T-cell (primary cell): ENCODE results near the gene RCHY1. TPM values are rescaled to one million over a fixed set of nuclear protein-coding genes. Genes with fewer than 3 reads are reported as not detected.

Experiments used
- ATAC-seq, 4 experiments: fragments of 200-7000 bp in 3 of 4; fragments of 150-1000 bp in 1 of 4; cut with Tn5 transposase; replicated peaks in 1 of 4; 1 replicate in 3 of 4; 2 replicates in 1 of 4; pipeline ENCODE4 v1.10.0; 2021; ENCODE audit warnings: moderate library complexity in 3 of 4, mild to moderate bottlenecking in 2 of 4, moderate number of reproducible peaks in 1 of 4
- CTCF ChIA-PET, 2 donors: fragments of 300-600 bp; sonication (Branson Sonifier 250); formaldehyde crosslinking; loops; one replicate each; lab custom pipeline; 2022; ENCODE audit warnings: antibody characterized with exemption in 2 of 2; lab: Charles Lee
- POLR2A ChIA-PET, 2 donors: fragments of 300-600 bp; sonication (Branson Sonifier 250); formaldehyde crosslinking; loops; one replicate each; lab custom pipeline; 2022; ENCODE audit warnings: antibody characterized with exemption in 2 of 2; lab: Charles Lee
- DNase-seq, 35 experiments: peaks; one replicate each; pipeline versions ENCODE4 v3.0.0 to v3.0.0-alpha.2; 2013 to 2023
- H3K27ac ChIP-seq: one replicate; pipeline ENCODE4 v1.5.1; 2013; ENCODE audit warnings: low read length
- H3K27me3 ChIP-seq, 2 experiments: replicated peaks in 1 of 2; 1 replicate in 1 of 2; 2 replicates in 1 of 2; pipeline versions ENCODE4 v1.6.1 to v1.7.0; 2013; ENCODE audit warnings: low read length in 1 of 2, mixed read lengths in 1 of 2; ENCODE audit not compliant: control insufficient read depth in 2 of 2, insufficient read depth in 2 of 2; ENCODE audit errors: extremely low read depth in 1 of 2
- H3K36me3 ChIP-seq, 2 donors: 1 replicate in 1 of 2; 2 replicates in 1 of 2; pipeline versions ENCODE4 v1.6.1 to v1.7.0; 2013; ENCODE audit warnings: low read length in 1 of 2; ENCODE audit not compliant: control insufficient read depth in 2 of 2, insufficient read depth in 1 of 2; ENCODE audit errors: extremely low read depth in 1 of 2
- H3K4me1 ChIP-seq, 2 experiments: 1 replicate in 1 of 2; 2 replicates in 1 of 2; pipeline versions ENCODE4 v1.6.1 to v1.7.0; 2013; ENCODE audit warnings: low read length in 2 of 2, mixed read lengths in 1 of 2; ENCODE audit not compliant: insufficient read depth in 2 of 2, control insufficient read depth in 1 of 2; ENCODE audit errors: extremely low read depth in 1 of 2
- H3K4me3 ChIP-seq, 2 donors: 1 replicate in 1 of 2; 2 replicates in 1 of 2; pipeline versions ENCODE4 v1.5.1 to v1.7.0; 2013; ENCODE audit warnings: mild to moderate bottlenecking in 2 of 2, low read length in 1 of 2, moderate library complexity in 1 of 2; ENCODE audit not compliant: control insufficient read depth in 1 of 2; ENCODE audit errors: extremely low read depth in 1 of 2
- H3K9me3 ChIP-seq: 2 replicates; pipeline ENCODE4 v1.7.0; 2013
- H3K27ac Mint-ChIP-seq, 2 donors: one replicate each; pipeline ENCODE4 v1.8.0; 2020 to 2021; ENCODE audit warnings: mild to moderate bottlenecking in 2 of 2, mixed read lengths in 2 of 2
- H3K27me3 Mint-ChIP-seq, 2 donors: one replicate each; pipeline ENCODE4 v1.8.0; 2021 to 2022; ENCODE audit warnings: mixed read lengths in 2 of 2
- H3K36me3 Mint-ChIP-seq: one replicate; pipeline ENCODE4 v1.8.0; 2021; ENCODE audit warnings: mixed read lengths
- H3K4me1 Mint-ChIP-seq, 3 donors: one replicate each; pipeline ENCODE4 v1.8.0; 2020 to 2022; ENCODE audit warnings: mixed read lengths in 3 of 3, mild to moderate bottlenecking in 1 of 3
- H3K4me3 Mint-ChIP-seq, 3 donors: one replicate each; pipeline ENCODE4 v1.8.0; 2020 to 2022; ENCODE audit warnings: mild to moderate bottlenecking in 3 of 3, mixed read lengths in 3 of 3, moderate library complexity in 3 of 3
- H3K9me3 Mint-ChIP-seq, 3 donors: one replicate each; pipeline ENCODE4 v1.8.0; 2020 to 2022; ENCODE audit warnings: mixed read lengths in 3 of 3
- WGBS: methylation state at CpG from one replicate; pipeline ENCODE4 v1.1.5; 2013; ENCODE audit warnings: missing lambda C conversion rate; ENCODE audit not compliant: insufficient coverage; 5-methylcytosine and 5-hydroxymethylcytosine counted together
- total RNA-seq, 35 experiments: library from RNA in 6 of 35; stranded (reverse) in 6 of 35; fragments of 120-200 nt in 1 of 35; gene quantifications; one replicate each; pipeline versions ENCODE4 v1.2.1 to v1.2.4 and lab custom pipeline; 2013 to 2026

The RCHY1 gene
- total RNA-seq, 5 donors from 2014 or later (not counting 1 experiment from before 2014, with no cell fraction given), result 28.3 to 33.8 (median 30.3) TPM

- no peak for DNase-seq
- H3K4me1 Mint-ChIP-seq, result peaks cover 39 to 47% (median 44%) of the 10 kb centered on the region in 3 donors
- no peak for ATAC-seq
- H3K27me3 ChIP-seq, result no peaks in the 10 kb centered on the region
- no peaks in the 10 kb centered on the region for H3K27me3 Mint-ChIP-seq
- peaks cover 60% of the 10 kb centered on the region for H3K36me3 Mint-ChIP-seq
- no peak overlapping the region for H3K4me3 ChIP-seq
- H3K9me3 Mint-ChIP-seq, result no peaks in the 10 kb centered on the region
- no peak overlapping the region for H3K4me3 Mint-ChIP-seq
- POLR2A ChIA-PET, result no interaction called here
- no peaks in the 10 kb centered on the region for H3K4me1 ChIP-seq
- CTCF ChIA-PET, result no interaction called here
- no peak overlapping the region for H3K27ac Mint-ChIP-seq
- no CpG with 5 or more reads among the region's 2 CpGs for WGBS
- H3K27ac ChIP-seq, result no peak overlapping the region
- peaks cover 4 to 46% of the 10 kb centered on the region in 2 donors for H3K36me3 ChIP-seq
- H3K9me3 ChIP-seq, result peaks cover 2% of the 10 kb centered on the region
These were observed 16.2 kb downstream of the RCHY1 start for GRCh38 chr4:75498041-75498440.

GRCh38 chr4:75497133-75497532, 17.1 kb downstream of the RCHY1 start:
- peaks cover 39 to 47% (median 44%) of the 10 kb centered on the region in 3 donors for H3K4me1 Mint-ChIP-seq
- DNase-seq (no peak), ATAC-seq (no peak)
- H3K27ac Mint-ChIP-seq, result no peak overlapping the region
- WGBS, result 93% methylated on average over 3 of the region's 5 CpGs
- H3K4me3 Mint-ChIP-seq, result no peak overlapping the region
- POLR2A ChIA-PET, result interaction anchor here (0.5 to 0.6 kb wide), 3 partner anchors 14 to 988 kb away, joined by 3 to 4 read pairs (median 3); no protein-coding TSS in a partner anchor
- Histone ChIP-seq H3K4me3 (no peak overlapping the region), H3K9me3 (peaks cover 2% of the 10 kb centered on the region), H3K27me3 (no peaks in the 10 kb centered on the region), H3K4me1 (no peaks in the 10 kb centered on the region), H3K27ac (no peak overlapping the region), H3K36me3 (peaks cover 4 to 49% of the 10 kb centered on the region in 2 donors)
- CTCF ChIA-PET, result no interaction called here
- no peaks in the 10 kb centered on the region for H3K27me3 Mint-ChIP-seq
- H3K36me3 Mint-ChIP-seq, result peaks cover 60% of the 10 kb centered on the region
- no peaks in the 10 kb centered on the region for H3K9me3 Mint-ChIP-seq

- no CpG with 5 or more reads among the region's 2 CpGs for WGBS
- H3K4me1 Mint-ChIP-seq, result peaks cover 39 to 47% (median 44%) of the 10 kb centered on the region in 3 donors
- no peaks in the 10 kb centered on the region for H3K4me1 ChIP-seq
- no peak overlapping the region for H3K4me3 Mint-ChIP-seq
- DNase-seq (no peak), ATAC-seq (no peak)
- no peak overlapping the region for H3K27ac Mint-ChIP-seq
- ChIA-PET POLR2A (interaction anchor here in 1 of 2 donors (0.6 kb wide), 1 partner anchor 988 kb away, joined by 3 read pairs; no protein-coding TSS in a partner anchor), CTCF (no interaction called here)
- peaks cover 63% of the 10 kb centered on the region for H3K36me3 Mint-ChIP-seq
- H3K36me3 ChIP-seq, result peaks cover 4 to 51% of the 10 kb centered on the region in 2 donors
- H3K4me3 ChIP-seq, result no peak overlapping the region
- H3K9me3 ChIP-seq, result peaks cover 2% of the 10 kb centered on the region
- no peaks in the 10 kb centered on the region for H3K27me3 ChIP-seq
- no peak overlapping the region for H3K27ac ChIP-seq
- H3K9me3 Mint-ChIP-seq, result no peaks in the 10 kb centered on the region
- H3K27me3 Mint-ChIP-seq, result no peaks in the 10 kb centered on the region
These were observed 17.8 kb downstream of the RCHY1 start for GRCh38 chr4:75496406-75496805.

GRCh38 chr4:75495476-75495875, 18.7 kb downstream of the RCHY1 start:
- ATAC-seq, result no peak
- ChIA-PET CTCF (no interaction called here), POLR2A (no interaction called here)
- peaks cover 4 to 56% of the 10 kb centered on the region in 2 donors for H3K36me3 ChIP-seq
- Mint-ChIP-seq H3K4me1 (peaks cover 37 to 47% (median 44%) of the 10 kb centered on the region in 3 donors), H3K36me3 (peaks cover 64% of the 10 kb centered on the region), H3K9me3 (no peaks in the 10 kb centered on the region), H3K27ac (no peak overlapping the region), H3K4me3 (no peak overlapping the region), H3K27me3 (no peaks in the 10 kb centered on the region)
- DNase-seq, result no peak
- H3K4me1 ChIP-seq, result no peaks in the 10 kb centered on the region
- no peak overlapping the region for H3K4me3 ChIP-seq
- H3K27ac ChIP-seq, result no peak overlapping the region
- peaks cover 2% of the 10 kb centered on the region for H3K9me3 ChIP-seq
- no peaks in the 10 kb centered on the region for H3K27me3 ChIP-seq
- WGBS, result no CpG with 5 or more reads among the region's 2 CpGs

GRCh38 chr4:75494563-75494962, 19.6 kb downstream of the RCHY1 start:
- H3K4me1 ChIP-seq, result no peaks in the 10 kb centered on the region
- POLR2A ChIA-PET, result no interaction called here
- H3K4me1 Mint-ChIP-seq, result peaks cover 34 to 45% (median 38%) of the 10 kb centered on the region in 3 donors
- ATAC-seq (no peak), DNase-seq (no peak)
- H3K9me3 Mint-ChIP-seq, result no peaks in the 10 kb centered on the region
- peaks cover 4 to 57% of the 10 kb centered on the region in 2 donors for H3K36me3 ChIP-seq
- no peaks in the 10 kb centered on the region for H3K27me3 Mint-ChIP-seq
- no peak overlapping the region for H3K4me3 ChIP-seq
- H3K27me3 ChIP-seq, result no peaks in the 10 kb centered on the region
- WGBS, result no CpG with 5 or more reads among the region's 1 CpG
- H3K9me3 ChIP-seq, result peaks cover 2% of the 10 kb centered on the region
- CTCF ChIA-PET, result no interaction called here
- no peak overlapping the region for H3K27ac Mint-ChIP-seq
- H3K36me3 Mint-ChIP-seq, result peaks cover 60% of the 10 kb centered on the region
- no peak overlapping the region for H3K27ac ChIP-seq
- no peak overlapping the region for H3K4me3 Mint-ChIP-seq

- peaks cover 0 to 4% (median 3%) of the 10 kb centered on the region in 3 donors for H3K4me1 Mint-ChIP-seq
These were observed 24.0 kb downstream of the RCHY1 start for GRCh38 chr4:75490155-75490554.

More at GRCh38 chr4:75490155-75490554, 24.0 kb downstream of the RCHY1 start:
- no peak for ATAC-seq
- ChIA-PET CTCF (interaction anchor here in 1 of 2 donors (1.6 kb wide), 1 partner anchor 494 kb away, joined by 4 read pairs; no protein-coding TSS in a partner anchor), POLR2A (interaction anchor here in 1 of 2 donors (0.5 to 0.6 kb wide), 2 partner anchors 310 to 465 kb away, joined by 3 to 9 read pairs; no protein-coding TSS in a partner anchor)
- no peak for DNase-seq
- H3K27ac Mint-ChIP-seq, result no peak overlapping the region
- Histone ChIP-seq H3K9me3 (no peaks in the 10 kb centered on the region), H3K27me3 (no peaks in the 10 kb centered on the region), H3K4me1 (no peaks in the 10 kb centered on the region), H3K36me3 (peaks cover 0 to 66% of the 10 kb centered on the region in 2 donors), H3K4me3 (no peak overlapping the region), H3K27ac (no peak overlapping the region)
- no CpG with 5 or more reads among the region's 2 CpGs for WGBS
- no peaks in the 10 kb centered on the region for H3K27me3 Mint-ChIP-seq
- no peaks in the 10 kb centered on the region for H3K9me3 Mint-ChIP-seq
- H3K4me3 Mint-ChIP-seq, result no peak overlapping the region
- peaks cover 31% of the 10 kb centered on the region for H3K36me3 Mint-ChIP-seq
